Jurkat, Clone E6-1 (cell line): ENCODE data around the gene ZNG1A.
"Not testable (repeated sequence)": the region's sequence is repeated elsewhere in the genome, so short reads cannot be mapped to it uniquely, and the experiment has no call there.

Source experiments
- DNase-seq: peaks from one replicate; pipeline ENCODE4 v3.0.0-alpha.2; 2011; ENCODE audit warnings: low read depth, low spot score
- H3K4me3 ChIP-seq: 2 replicates; pipeline ENCODE4 v1.5.1; 2011; ENCODE audit warnings: mild to moderate bottlenecking, low read length, control low read depth, moderate library complexity

Gene ZNG1A

GRCh38 chr9:108742-109495 is 69.9 kb downstream of the ZNG1A start:
- H3K4me3 ChIP-seq, DNase-seq: not testable (repeated sequence)

DNA sequence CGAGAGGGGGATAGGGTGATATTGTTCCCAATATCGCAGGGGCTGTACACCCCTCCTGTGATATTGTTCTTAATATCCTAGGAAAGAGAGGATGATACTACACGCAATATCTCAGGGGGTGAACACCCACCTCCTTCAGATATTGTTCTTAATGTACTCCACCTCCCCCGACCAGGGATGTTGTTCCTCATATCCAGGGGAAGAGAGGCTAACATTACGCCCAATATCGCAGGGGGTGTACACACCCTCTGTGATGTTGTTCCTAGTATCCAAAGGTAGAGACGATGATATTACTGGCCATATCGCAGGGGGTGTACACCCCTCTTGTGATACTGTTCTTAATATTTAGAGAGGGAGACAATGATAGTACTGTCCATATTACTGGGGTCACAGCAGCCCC is 72.9 kb downstream of the ZNG1A start:
- DNase-seq, H3K4me3 ChIP-seq: not testable (repeated sequence)

DNA sequence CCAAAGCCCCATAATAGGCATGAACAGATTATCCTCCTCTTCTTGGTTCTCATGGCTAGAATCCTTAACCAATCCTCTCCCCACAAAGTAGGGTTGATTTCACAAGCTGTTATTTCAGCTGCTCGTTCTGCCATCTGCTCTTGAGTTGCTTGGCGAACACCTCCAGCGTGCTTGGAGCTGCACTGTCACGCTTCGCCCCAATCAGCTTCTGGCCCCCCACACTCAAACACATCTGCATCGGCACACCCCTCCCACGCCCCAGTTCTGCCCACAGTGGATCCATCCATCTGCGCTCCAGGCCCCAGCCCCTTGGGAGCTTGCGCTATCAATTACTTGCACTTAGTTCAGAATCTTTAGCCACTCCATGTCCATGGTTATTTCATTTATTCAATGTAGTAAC is 78.4 kb downstream of the ZNG1A start:
- not testable (repeated sequence) for DNase-seq, H3K4me3 ChIP-seq

GRCh38 chr9:99867-100266 is 79.0 kb downstream of the ZNG1A start:
- H3K4me3 ChIP-seq, DNase-seq: not testable (repeated sequence)

DNA sequence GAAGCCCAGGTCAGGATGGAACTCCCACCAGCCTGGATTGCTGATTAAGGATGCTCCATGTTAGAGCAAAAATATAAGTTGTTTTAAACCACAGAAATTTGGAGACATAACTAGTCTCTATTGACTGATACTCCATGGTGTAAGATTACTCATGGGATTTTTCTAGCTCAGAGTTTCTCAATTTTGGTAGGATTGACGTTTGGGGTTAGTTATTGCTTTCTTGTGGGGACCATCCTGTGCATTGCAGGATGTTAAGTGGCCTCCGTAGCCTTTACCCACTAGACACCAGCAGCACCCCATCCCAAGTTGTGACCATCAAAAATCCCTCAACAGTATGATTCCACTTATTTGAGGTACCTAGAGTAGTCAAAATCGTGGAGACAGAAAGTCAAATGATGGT is 80.1 kb downstream of the ZNG1A start:
- not testable (repeated sequence) for H3K4me3 ChIP-seq, DNase-seq

GRCh38 chr9:94992-95391 is 83.9 kb downstream of the ZNG1A start:
- not testable (repeated sequence) for DNase-seq, H3K4me3 ChIP-seq

DNA sequence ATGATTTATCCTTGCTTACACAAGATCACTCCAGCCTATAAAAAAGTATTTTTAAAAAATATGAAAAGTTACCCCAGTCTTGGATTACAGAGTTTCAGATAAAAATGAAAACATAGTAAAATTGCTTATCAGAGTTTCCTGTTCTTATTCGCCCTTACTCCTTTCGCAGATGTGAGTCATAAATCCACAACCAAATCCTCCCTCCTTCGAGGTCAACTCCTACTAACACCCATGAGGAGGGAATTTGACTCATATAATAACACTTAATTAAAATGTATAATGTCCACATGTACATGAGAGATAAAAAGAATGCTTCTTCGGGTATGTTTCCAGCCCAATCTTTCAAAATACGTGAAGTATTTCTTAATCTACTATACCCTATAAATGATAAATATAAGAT is 84.5 kb downstream of the ZNG1A start:
- not testable (repeated sequence) for H3K4me3 ChIP-seq

DNA sequence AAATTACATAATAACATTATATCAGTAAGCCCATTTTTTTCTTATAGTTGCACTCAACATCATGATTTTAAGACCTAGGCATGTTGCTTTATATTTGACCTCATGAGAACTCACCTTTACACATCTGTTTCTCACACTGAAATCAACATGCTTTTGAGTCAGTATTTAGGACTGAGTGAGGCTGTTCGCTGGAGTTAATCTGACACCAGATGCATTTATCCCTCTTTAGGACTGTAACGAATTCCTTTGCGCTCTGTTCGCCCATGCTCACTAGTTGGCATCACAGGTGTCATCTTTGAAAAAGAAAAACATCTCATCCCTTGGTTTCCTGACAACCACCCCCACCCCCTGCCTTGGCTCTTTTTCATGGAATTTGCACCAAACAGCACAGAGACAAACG is 84.9 kb downstream of the ZNG1A start:
- H3K4me3 ChIP-seq, DNase-seq: not testable (repeated sequence)

More for the DNA sequence above, 84.5 kb downstream of the ZNG1A start:
- DNase-seq: not testable (repeated sequence)

DNA sequence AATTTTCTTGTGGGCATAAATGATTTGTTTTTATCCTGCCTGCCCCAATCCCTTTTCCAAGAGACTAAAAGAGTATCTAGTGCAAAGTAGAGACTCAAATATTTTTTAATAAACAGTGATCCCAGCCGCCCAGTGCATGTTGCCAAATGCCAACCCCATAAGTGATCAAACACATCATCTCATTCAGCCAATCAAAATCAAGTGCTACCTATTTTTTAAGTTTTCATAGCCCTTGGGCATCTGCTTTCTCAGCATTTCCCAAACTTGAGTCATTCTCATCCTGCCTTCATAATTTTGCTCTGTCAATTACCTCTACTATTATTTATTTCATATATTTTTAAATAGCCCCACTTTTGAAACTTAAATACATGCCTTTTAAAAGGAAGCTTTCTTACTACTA is 88.0 kb downstream of the ZNG1A start:
- DNase-seq, H3K4me3 ChIP-seq: not testable (repeated sequence)

DNA sequence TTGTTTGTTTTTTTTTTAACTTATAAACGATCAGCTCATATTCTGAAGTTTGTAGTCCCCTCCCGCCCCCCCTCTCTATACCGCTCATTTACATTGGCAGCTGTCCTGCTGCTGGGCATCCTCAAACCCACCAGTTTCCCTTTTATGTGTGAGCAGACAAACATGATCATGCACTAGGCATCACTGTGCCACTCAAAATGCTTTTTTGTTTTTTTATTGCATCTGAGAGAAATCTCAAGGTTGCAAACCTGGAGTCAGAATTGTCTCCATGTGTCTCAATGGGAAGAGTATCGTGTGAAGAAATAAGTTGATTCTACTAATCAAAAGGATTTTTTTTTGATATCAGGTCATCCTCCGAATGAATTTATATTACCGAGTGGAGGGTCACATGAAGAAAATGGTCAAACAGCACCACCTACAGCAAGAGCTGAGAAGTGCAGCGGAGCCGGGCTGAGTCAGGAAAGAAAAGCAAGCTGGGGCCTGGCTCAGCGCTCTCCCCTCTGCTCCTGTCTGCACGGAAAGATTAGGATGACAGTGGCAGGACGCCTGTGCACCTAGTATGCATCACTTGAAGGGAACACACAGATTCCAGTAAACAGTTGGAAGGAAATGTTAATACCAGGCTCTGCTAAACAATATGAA is 90.3 kb downstream of the ZNG1A start:
- not testable (repeated sequence) for H3K4me3 ChIP-seq, DNase-seq

DNA sequence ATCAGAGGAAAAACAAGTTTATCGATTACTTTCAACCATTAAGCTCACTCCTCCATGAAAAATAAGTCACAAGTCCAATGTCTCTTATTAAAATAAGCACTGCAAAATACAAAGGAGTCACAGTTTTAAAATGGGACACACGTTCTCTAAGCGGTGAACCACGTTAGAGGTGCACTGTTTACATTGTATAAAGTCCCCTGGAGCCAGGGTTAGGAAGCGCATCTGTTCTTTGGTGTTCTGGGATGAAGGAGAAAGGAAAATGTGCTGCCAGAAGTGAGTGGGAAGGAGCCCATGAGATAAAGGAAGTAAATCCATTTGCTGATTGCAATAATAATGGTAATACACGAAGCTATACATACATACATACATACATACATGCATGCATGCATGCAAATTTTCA is 91.0 kb downstream of the ZNG1A start:
- H3K4me3 ChIP-seq, DNase-seq: not testable (repeated sequence)

DNA sequence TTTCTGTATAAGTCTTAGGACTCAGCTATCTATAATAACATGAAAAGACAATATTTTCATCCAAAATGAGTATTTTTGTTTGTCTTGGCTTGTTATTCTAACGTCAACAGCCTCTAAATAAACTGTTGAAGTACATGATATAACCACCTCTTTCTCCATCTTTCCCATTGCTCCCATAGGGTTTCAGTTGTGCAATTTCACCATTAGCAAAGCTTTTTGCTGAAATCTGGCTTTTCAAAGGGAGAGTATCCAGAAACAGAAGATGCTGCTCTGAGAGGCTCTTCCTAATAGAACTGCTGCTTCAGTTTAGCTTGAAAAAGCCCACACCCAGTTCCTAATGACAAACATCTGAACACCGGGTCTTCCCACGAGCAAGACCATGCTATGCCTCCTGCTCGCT is 91.8 kb downstream of the ZNG1A start:
- not testable (repeated sequence) for H3K4me3 ChIP-seq, DNase-seq

DNA sequence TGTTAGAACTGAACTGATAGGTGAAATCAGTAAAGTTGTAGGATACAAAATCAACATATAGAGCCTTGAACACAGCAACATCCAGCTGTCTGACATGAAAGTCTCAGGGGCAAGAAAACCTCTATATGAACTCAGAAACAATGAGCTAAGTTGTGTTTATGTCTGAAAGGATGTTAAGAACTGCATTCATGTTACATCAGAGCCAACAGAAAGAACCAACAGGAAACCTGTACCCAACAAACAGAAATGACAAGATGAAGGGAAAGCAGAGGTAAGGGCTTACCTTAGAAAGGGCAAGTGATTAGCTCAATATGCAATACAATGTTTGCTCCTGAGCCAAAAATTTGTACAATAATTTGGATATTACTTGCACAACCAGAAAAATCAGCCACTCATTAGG is 92.2 kb downstream of the ZNG1A start:
- DNase-seq, H3K4me3 ChIP-seq: not testable (repeated sequence)

DNA sequence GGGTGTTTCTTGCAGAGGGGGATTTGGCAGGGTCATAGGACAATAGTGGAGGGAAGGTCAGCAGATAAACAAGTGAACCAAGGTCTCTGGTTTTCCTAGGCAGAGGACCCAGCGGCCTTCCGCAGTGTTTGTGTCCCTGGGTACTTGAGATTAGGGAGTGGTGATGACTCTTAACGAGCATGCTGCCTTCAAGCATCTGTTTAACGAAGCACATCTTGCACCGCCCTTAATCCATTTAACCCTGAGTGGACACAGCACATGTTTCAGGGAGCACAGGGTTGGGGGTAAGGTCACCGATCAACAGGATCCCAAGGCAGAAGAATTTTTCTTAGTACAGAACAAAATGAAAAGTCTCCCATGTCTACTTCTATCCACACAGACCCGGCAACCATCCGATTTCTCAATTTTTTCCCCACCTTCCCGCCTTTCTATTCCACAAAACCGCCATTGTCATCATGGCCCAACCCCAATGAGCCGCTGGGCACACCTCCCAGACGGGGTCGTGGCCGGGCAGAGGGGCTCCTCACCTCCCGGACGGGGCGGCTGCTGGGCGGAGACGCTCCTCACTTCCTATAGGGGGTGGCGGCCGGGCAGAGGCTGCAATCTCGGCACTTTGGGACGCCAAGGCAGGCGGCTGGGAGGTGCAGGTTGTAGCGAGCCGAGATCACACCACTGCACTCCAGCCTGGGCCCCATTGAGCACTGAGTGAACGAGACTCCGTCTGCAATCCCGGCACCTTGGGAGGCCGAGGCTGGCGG is 95.7 kb downstream of the ZNG1A start:
- not testable (repeated sequence) for DNase-seq, H3K4me3 ChIP-seq

DNA sequence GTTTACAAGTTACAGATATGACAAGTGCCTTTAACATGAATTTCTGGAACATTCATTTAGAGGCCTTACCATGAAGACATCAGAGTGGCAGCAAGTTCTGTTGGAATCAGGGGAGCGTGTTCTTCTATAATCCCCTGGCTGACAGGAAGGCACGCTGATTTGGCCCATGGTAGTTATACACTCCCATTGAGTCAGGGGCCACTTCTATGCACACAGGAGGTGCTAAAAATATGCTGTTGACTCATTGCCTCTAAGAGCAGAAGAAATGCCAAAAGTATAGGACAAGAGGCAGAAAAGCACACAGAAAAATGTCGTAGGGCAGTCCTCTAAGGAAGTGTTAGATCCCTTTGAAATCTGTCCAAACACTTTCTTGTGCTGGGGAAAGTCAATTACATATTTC is 100.5 kb downstream of the ZNG1A start:
- not testable (repeated sequence) for DNase-seq, H3K4me3 ChIP-seq

- DNase-seq, H3K4me3 ChIP-seq: not testable (repeated sequence)
Observed at GRCh38 chr9:76389-76788, 102.5 kb downstream of the ZNG1A start.

DNA sequence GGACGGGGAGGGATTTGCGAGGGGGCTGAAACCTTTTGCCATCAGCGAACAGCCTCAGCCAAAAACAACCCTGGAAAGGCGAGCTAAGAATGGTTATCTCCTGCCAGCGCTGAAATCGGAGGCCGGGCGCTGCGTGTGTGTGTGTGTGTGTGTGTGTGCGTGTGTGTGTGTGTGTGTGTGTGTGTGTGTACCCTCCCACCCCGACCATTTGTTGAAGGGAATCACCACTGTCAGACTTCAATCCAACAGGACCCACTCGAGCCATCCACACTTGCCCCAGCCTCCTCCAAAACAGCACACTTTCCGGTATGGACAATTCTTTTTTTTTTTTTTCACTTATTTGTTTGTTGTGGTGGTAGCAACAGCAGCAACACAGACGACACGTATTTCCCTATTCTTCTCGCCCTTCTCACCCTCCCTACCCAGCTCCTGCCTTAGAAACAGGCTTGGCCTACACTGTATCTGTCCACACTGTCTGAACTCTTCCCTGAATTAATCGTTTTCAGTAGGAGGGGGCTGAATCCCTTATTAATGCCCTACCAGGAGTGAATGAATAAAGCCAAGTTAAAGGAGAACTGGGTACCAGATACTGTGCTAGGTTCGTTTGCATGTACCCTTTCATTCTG is 104.8 kb downstream of the ZNG1A start:
- not testable (repeated sequence) for H3K4me3 ChIP-seq, DNase-seq

DNA sequence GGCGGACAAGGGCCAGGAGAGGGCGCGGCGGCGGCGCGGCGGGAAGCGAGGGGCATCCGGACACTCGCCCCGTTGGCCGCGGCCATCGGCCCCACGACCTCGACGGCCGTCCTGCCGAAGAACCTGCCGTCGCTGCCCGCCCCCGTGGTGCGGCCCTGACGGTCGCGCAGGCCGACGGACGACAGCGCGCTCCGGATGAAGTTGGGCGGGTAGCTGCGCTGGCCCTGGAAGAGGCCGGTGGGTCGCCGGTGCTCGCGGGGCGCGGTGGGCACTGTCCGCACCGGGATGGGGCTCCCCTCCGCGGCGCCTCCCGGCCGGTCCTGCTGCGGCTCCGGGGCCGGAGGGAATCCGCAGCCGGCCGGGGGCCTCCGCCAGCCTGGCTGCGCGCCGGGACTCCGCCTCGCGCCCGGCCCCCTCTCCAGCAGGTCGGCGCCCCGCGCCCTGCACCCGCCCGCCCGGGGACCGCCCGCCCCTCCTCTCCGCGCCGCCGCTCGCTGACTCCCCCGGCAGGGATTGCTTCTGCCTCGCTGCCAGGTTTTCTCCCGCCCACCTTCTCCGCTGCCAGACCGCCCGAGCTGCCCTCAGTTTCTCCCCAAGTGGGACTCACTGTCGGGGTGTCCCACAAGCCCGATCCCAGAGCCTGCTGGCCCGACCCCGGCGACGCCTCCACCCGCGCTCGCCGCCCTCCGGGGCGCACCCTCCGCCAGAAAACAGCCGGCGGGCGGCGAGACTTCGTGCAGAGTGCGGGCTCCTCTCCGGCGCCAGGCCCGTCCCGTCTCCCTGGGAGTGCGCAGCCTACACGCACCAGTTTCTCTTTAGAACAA is 105.6 kb downstream of the ZNG1A start:
- not testable (repeated sequence) for DNase-seq
- peak overlapping the region; percentile 13; the same call in 1 of the 2 replicates for H3K4me3 ChIP-seq
